HepG2 (cell line): ENCODE results near the gene TPP2. TPM values are rescaled to one million over a fixed set of nuclear protein-coding genes. Genes with fewer than 3 reads are reported as not detected.
A peak's percentile ranks its signal among the peaks of the same experiment; 100 is the strongest.

Experiments used
- ATAC-seq: fragments of 200-7000 bp; cut with Tn5 transposase; 3 replicates; pipeline ENCODE4 v1.9.1; 2020; ENCODE audit warnings: mild to moderate bottlenecking, moderate library complexity
- BruUV-seq: library from RNA; stranded (reverse); fragments of 400-500 nt; replicated peaks from 2 replicates; lab custom pipeline; 2021; lab: Mats Ljungman, UMichigan
- CTCF ChIA-PET: fragments of 300-600 bp; formaldehyde crosslinking; extraction: SDS; loops from one replicate; lab custom pipeline; 2021; ENCODE audit warnings: low total read pairs, inconsistent platforms, low intra/inter-chr PET ratio; lab: Yijun Ruan, JAX
- POLR2A ChIA-PET: fragments of 350-600 bp; sonication (Branson Sonifier 250); formaldehyde crosslinking; loops from one replicate; lab custom pipeline; 2020; ENCODE audit warnings: antibody characterized with exemption, inconsistent platforms; lab: Yijun Ruan, JAX
- DNase-seq: peaks from one replicate; pipeline ENCODE4 v3.0.0-alpha.2; 2015; ENCODE audit warnings: low spot score
- FAIRE-seq: peaks from 3 replicates; lab custom pipeline; 2011; peaks lifted over from hg19 to GRCh38; lab: Jason Lieb, UNC
- H2AFZ ChIP-seq: one replicate; pipeline ENCODE4 v1.6.1; 2011; ENCODE audit warnings: low read length, inconsistent platforms
- H3K27ac ChIP-seq: fragments of 300-600 bp; 3 replicates; pipeline ENCODE4 v1.8.0; 2011; ENCODE audit warnings: mixed run types, mild to moderate bottlenecking, mixed read lengths, low read length, inconsistent platforms; ENCODE audit not compliant: insufficient read depth; ENCODE audit errors: extremely low read length
- H3K27me3 ChIP-seq, 2 experiments: fragments of 200-600 bp in 1 of 2; 2 replicates in 1 of 2; 3 replicates in 1 of 2; pipeline versions ENCODE4 v1.6.0 to v1.8.0; 2011; ENCODE audit warnings: low read length in 2 of 2, mild to moderate bottlenecking in 2 of 2, moderate library complexity in 2 of 2, inconsistent platforms in 1 of 2; ENCODE audit not compliant: insufficient read depth in 2 of 2, control insufficient read depth in 1 of 2
- H3K36me3 ChIP-seq, 2 experiments: fragments of 200-600 bp in 1 of 2; replicated peaks in 1 of 2; 2 replicates in 1 of 2; 3 replicates in 1 of 2; pipeline versions ENCODE4 v1.5.1 to v1.8.0; 2011; ENCODE audit warnings: low read length in 2 of 2, inconsistent platforms in 1 of 2; ENCODE audit not compliant: insufficient read depth in 2 of 2, control insufficient read depth in 1 of 2
- H3K4me1 ChIP-seq: 2 replicates; pipeline ENCODE4 v1.5.1; 2012; ENCODE audit warnings: low read length, inconsistent platforms; ENCODE audit not compliant: insufficient read depth
- H3K4me2 ChIP-seq: 2 replicates; pipeline ENCODE4 v1.6.0; 2011; ENCODE audit warnings: low read depth, low read length, inconsistent platforms
- H3K4me3 ChIP-seq, 3 experiments: fragments of 200-600 bp in 1 of 3; sonication (generic), shearing (Covaris generic) in 1 of 3; replicated peaks in 1 of 3; 2 replicates each; pipeline ENCODE4 v1.5.1; 2011 to 2016; ENCODE audit warnings: low read length in 3 of 3, inconsistent platforms in 2 of 3, low read depth in 2 of 3, mild to moderate bottlenecking in 2 of 3, control low read depth in 1 of 3, mixed read lengths in 1 of 3; ENCODE audit not compliant: insufficient read depth in 1 of 3
- H3K79me2 ChIP-seq: one replicate; pipeline ENCODE4 v1.6.1; 2011; ENCODE audit warnings: low read length, inconsistent platforms; ENCODE audit not compliant: insufficient read depth
- H3K9ac ChIP-seq: 2 replicates; pipeline ENCODE4 v1.6.0; 2011; ENCODE audit warnings: mild to moderate bottlenecking, low read depth, low read length, inconsistent platforms; ENCODE audit not compliant: insufficient read depth
- H3K9me3 ChIP-seq: 2 replicates; pipeline ENCODE4 v1.5.1; 2012; ENCODE audit warnings: mild to moderate bottlenecking, low read length
- H4K20me1 ChIP-seq: 2 replicates; pipeline ENCODE4 v1.6.0; 2011; ENCODE audit warnings: inconsistent platforms, mild to moderate bottlenecking, low read length, moderate library complexity; ENCODE audit not compliant: insufficient read depth
- ADNP ChIP-seq: sonication (generic); formaldehyde crosslinking; IDR thresholded peaks from 2 replicates; pipeline ENCODE4 v1.4.0; 2020; ENCODE audit warnings: missing genetic modification reagents
- BRCA1 ChIP-seq: sonication (generic); formaldehyde crosslinking; IDR thresholded peaks from 2 replicates; pipeline ENCODE4 v1.4.0; 2020; ENCODE audit warnings: missing genetic modification reagents
- ETV5 ChIP-seq: IDR thresholded peaks from 2 replicates; pipeline ENCODE4 v1.6.1; 2018; ENCODE audit warnings: missing biosample characterization, missing genetic modification reagents, inconsistent platforms, borderline replicate concordance
- NR2F1 ChIP-seq, 2 experiments: fragments of 450-650 bp in 1 of 2; formaldehyde crosslinking in 1 of 2; IDR thresholded peaks; 2 replicates each; pipeline versions ENCODE4 v1.5.0 to v1.6.1; 2016 to 2020; ENCODE audit warnings: mild to moderate bottlenecking in 1 of 2, missing compliant biosample characterization in 1 of 2, missing genetic modification reagents in 1 of 2, moderate library complexity in 1 of 2
- ZNF317 ChIP-seq: sonication (generic); formaldehyde crosslinking; IDR thresholded peaks from 2 replicates; pipeline ENCODE4 v1.5.0; 2020; ENCODE audit warnings: mild to moderate bottlenecking, missing genetic modification reagents
- in situ Hi-C: cut with HindIII; loops from 2 replicates; pipeline ENCODE4 v1.10.0; 2017; ENCODE audit warnings: low pct_unique_long_range_greater_than_20kb; ENCODE audit not compliant: extremely low pct_ligation_motif_present
- intact Hi-C: fragments of 100-400 bp; cut with micrococcal nuclease; formaldehyde crosslinking; loops from one replicate; pipeline ENCODE4 v1.10.0; 2022; ENCODE audit not compliant: unreplicated experiment
- polyA plus RNA-seq, 8 experiments: library from polyadenylated mRNA; depleted of rRNA in 3 of 8; stranded (reverse) in 7 of 8; unstranded in 1 of 8; fragments of >200 nt; fragmentation: Illumina TruSeq in 4 of 8; extraction: Trizol in 4 of 8; gene quantifications; 2 replicates each; pipeline versions ENCODE4 v1.2.1 to v1.2.3, GENCODE V29; 2011 to 2016; ENCODE audit warnings: low read depth in 4 of 8, missing spikeins in 1 of 8, mixed read lengths in 1 of 8; ENCODE audit not compliant: insufficient read depth in 1 of 8
- total RNA-seq, 5 experiments: library from RNA; depleted of rRNA; stranded (reverse); fragments of >200 nt; fragmentation: Illumina TruSeq; extraction: Trizol; gene quantifications; 2 replicates each; pipeline ENCODE4 v1.2.3, GENCODE V29; 2016; ENCODE audit warnings: low read depth in 1 of 5

The TPP2 gene
- total and polyA plus RNA-seq, 2 of the 13 experiments (the other 11 are each of a cell fraction or from before 2014, with no cell fraction given): 16.4 to 52.1 TPM

DNA sequence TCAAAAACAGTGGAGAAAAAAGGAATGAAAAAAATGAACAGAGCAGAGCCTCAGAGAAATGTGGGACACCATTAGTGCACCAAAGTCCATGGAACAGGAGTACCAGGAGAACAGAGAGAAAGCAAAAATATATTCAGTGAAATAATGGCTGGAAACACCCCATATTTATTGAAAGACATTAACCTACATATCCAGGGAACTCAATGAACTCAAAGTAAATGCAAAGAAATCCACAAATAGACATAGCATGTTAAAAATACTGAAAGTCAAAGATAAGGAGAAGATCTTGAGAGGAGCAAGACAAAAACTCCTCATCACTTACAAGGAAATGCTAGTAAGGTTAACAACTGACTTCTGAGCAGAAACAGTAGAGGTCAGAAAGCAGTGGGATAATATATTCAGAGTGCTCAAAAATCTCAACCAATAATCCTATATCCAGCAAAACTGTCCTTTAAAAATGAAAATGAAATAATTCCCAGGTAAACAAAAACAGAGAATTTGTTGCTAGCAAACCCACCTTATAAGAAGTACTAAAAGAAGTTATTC is 62.5 kb downstream of the TPP2 start:
- peaks cover 0 to 30% of the 10 kb centered on the region in 2 experiments; a peak in 2 of 5 replicates for H3K36me3 ChIP-seq
- in situ Hi-C loops: no loop called here
- no peak for ATAC-seq

DNA sequence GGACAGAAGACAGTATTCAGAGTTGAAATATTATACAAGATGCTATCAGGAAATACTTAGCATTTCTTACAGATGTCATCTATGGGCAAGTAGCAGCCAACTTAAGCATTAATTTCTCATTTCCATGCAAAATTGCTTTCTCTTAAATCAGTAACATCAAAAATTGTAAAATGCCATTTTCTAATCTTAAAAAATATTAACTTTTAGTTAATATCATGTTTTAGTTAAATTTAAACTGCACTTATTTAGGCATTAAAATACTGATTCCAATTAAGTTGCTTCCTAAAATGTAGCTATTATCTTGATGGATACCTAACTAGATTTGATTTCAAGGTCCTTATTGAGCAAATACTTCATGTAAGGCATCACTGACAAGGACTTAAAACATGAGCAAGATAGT is 70.2 kb downstream of the TPP2 start:
- TF ChIP-seq ETV5 (CRISPR knock-in tag) (no peak), NR2F1 (CRISPR knock-in tag; IDR thresholded peaks at IDR 0.05) (no peak), BRCA1 (CRISPR knock-in tag) (no peak)
- Histone ChIP-seq H3K36me3 (peaks cover 7 to 50% of the 10 kb centered on the region in 2 experiments; a peak in 4 of 5 replicates), H3K4me1 (no peaks in the 10 kb centered on the region), H3K4me3 (no peak overlapping the region), H2AFZ (no peak overlapping the region), H3K27ac (no peak overlapping the region), H3K27me3 (no peaks in the 10 kb centered on the region), H3K4me2 (no peak overlapping the region), H3K79me2 (no peaks in the 10 kb centered on the region), H4K20me1 (no peaks in the 10 kb centered on the region), H3K9ac (no peak overlapping the region), H3K9me3 (peaks cover 37% of the 10 kb centered on the region)
- ATAC-seq (no peak), DNase-seq (no peak), FAIRE-seq (no peak)
- POLR2A ChIA-PET: no interaction called here
- no TSS peak for BruUV-seq
- in situ Hi-C loops (no loop called here), intact Hi-C loops (no loop called here)
- CTCF ChIA-PET: no interaction called here

More for the DNA sequence above, 62.5 kb downstream of the TPP2 start:
- no peak overlapping the region for H3K4me3 ChIP-seq
- TF ChIP-seq ADNP (CRISPR knock-in tag) (no peak), ZNF317 (CRISPR knock-in tag) (peak; percentile 93)
- H4K20me1 ChIP-seq: no peaks in the 10 kb centered on the region
- FAIRE-seq: no peak
- H3K4me1 ChIP-seq: no peaks in the 10 kb centered on the region
- no peaks in the 10 kb centered on the region for H3K79me2 ChIP-seq
- ChIA-PET POLR2A (no interaction called here), CTCF (no interaction called here)
- BruUV-seq: TSS peak; percentile 19
- no peak overlapping the region for H3K9ac ChIP-seq
- DNase-seq: no peak
- no peak overlapping the region for H2AFZ ChIP-seq
- intact Hi-C loops: loop anchor here (5.0 kb wide), 1 partner anchor 62 kb away; the partner anchor contains the start of gene TPP2
- no peak overlapping the region for H3K4me2 ChIP-seq
- no peaks in the 10 kb centered on the region for H3K27me3 ChIP-seq
- H3K27ac ChIP-seq: no peak overlapping the region
- H3K9me3 ChIP-seq: no peaks in the 10 kb centered on the region
